H9 (cell line): ENCODE measurements around the gene C4orf17. TPM values are rescaled to one million over a fixed set of nuclear protein-coding genes. Genes with fewer than 3 reads are reported as not detected.

Experiments
- DNase-seq: peaks from one replicate; pipeline ENCODE4 v3.0.0-alpha.2; 2017
- H2AFZ ChIP-seq: one replicate; pipeline ENCODE4 v1.6.1; 2013; ENCODE audit warnings: mild to moderate bottlenecking, low read length, control low read depth, moderate library complexity
- H2AK5ac ChIP-seq: 2 replicates; pipeline ENCODE4 v1.6.1; 2013; ENCODE audit warnings: low read length, control low read depth, mixed read lengths; ENCODE audit not compliant: insufficient read length
- H2BK120ac ChIP-seq: one replicate; pipeline ENCODE4 v1.6.1; 2013; ENCODE audit warnings: low read depth, mild to moderate bottlenecking, low read length, control low read depth, inconsistent platforms; ENCODE audit not compliant: poor library complexity, severe bottlenecking
- H2BK12ac ChIP-seq: 2 replicates; pipeline ENCODE4 v1.6.1; 2013; ENCODE audit warnings: low read length, control low read depth, mixed read lengths, low read depth; ENCODE audit not compliant: insufficient read length
- H2BK15ac ChIP-seq: 2 replicates; pipeline ENCODE4 v1.6.1; 2013; ENCODE audit warnings: low read depth, low read length, control low read depth
- H2BK20ac ChIP-seq: one replicate; pipeline ENCODE4 v1.6.1; 2013; ENCODE audit warnings: low read depth, mild to moderate bottlenecking, low read length, control low read depth, inconsistent platforms; ENCODE audit not compliant: poor library complexity, severe bottlenecking
- H2BK5ac ChIP-seq: 2 replicates; pipeline ENCODE4 v1.6.1; 2013; ENCODE audit warnings: low read length, control low read depth, mixed read lengths; ENCODE audit not compliant: insufficient read length
- H3K14ac ChIP-seq: 2 replicates; pipeline ENCODE4 v1.6.1; 2013; ENCODE audit warnings: low read length, control low read depth; ENCODE audit not compliant: insufficient read depth
- H3K18ac ChIP-seq: 2 replicates; pipeline ENCODE4 v1.6.1; 2013; ENCODE audit warnings: low read depth, mild to moderate bottlenecking, mixed read lengths, low read length, control low read depth; ENCODE audit not compliant: insufficient read length
- H3K23ac ChIP-seq: 2 replicates; pipeline ENCODE4 v1.6.1; 2013; ENCODE audit warnings: low read length, control low read depth, mixed read lengths, low read depth; ENCODE audit not compliant: insufficient read length
- H3K23me2 ChIP-seq: 2 replicates; pipeline ENCODE4 v1.6.1; 2013; ENCODE audit warnings: low read depth, mild to moderate bottlenecking, mixed read lengths, low read length, control low read depth; ENCODE audit not compliant: insufficient read length, poor library complexity, severe bottlenecking
- H3K27ac ChIP-seq: 2 replicates; pipeline ENCODE4 v1.5.1; 2013; ENCODE audit warnings: low read length, control low read depth, mixed read lengths, low read depth; ENCODE audit not compliant: insufficient read length
- H3K27me3 ChIP-seq: 2 replicates; pipeline ENCODE4 v1.6.1; 2013; ENCODE audit warnings: low read length, control low read depth, inconsistent platforms; ENCODE audit not compliant: insufficient read depth
- H3K4ac ChIP-seq: 2 replicates; pipeline ENCODE4 v1.6.1; 2013; ENCODE audit warnings: low read depth, mild to moderate bottlenecking, control low read depth, inconsistent platforms, low read length, moderate library complexity
- H3K4me1 ChIP-seq: 2 replicates; pipeline ENCODE4 v1.6.1; 2013; ENCODE audit warnings: low read length, control low read depth, inconsistent platforms; ENCODE audit not compliant: insufficient read depth
- H3K4me2 ChIP-seq: 2 replicates; pipeline ENCODE4 v1.6.1; 2013; ENCODE audit warnings: low read length, control low read depth, mixed read lengths; ENCODE audit not compliant: insufficient read length, insufficient read depth
- H3K56ac ChIP-seq: 2 replicates; pipeline ENCODE4 v1.6.1; 2013; ENCODE audit warnings: low read depth, mild to moderate bottlenecking, mixed read lengths, low read length, control low read depth; ENCODE audit not compliant: insufficient read length
- H3K79me1 ChIP-seq: 2 replicates; pipeline ENCODE4 v1.6.1; 2013; ENCODE audit warnings: low read depth, mild to moderate bottlenecking, moderate library complexity, low read length, control low read depth, inconsistent platforms; ENCODE audit not compliant: insufficient read depth, poor library complexity, severe bottlenecking
- H3K79me2 ChIP-seq: 2 replicates; pipeline ENCODE4 v1.6.1; 2013; ENCODE audit warnings: low read length, control low read depth, inconsistent platforms; ENCODE audit not compliant: insufficient read depth
- H3K9ac ChIP-seq: 2 replicates; pipeline ENCODE4 v1.6.1; 2013; ENCODE audit warnings: low read length, control low read depth, mixed read lengths; ENCODE audit not compliant: insufficient read length; ENCODE audit errors: extremely low read depth
- H3K9me3 ChIP-seq: one replicate; pipeline ENCODE4 v1.6.1; 2013; ENCODE audit warnings: low read depth, low read length, inconsistent platforms; ENCODE audit not compliant: control insufficient read depth
- H3T11ph ChIP-seq: one replicate; pipeline ENCODE4 v1.6.1; 2013; ENCODE audit warnings: mild to moderate bottlenecking, low read length, control low read depth, inconsistent platforms
- H4K20me1 ChIP-seq: one replicate; pipeline ENCODE4 v1.6.1; 2013; ENCODE audit not compliant: control insufficient read depth, insufficient read length, insufficient read depth
- H4K5ac ChIP-seq: 2 replicates; pipeline ENCODE4 v1.6.1; 2013; ENCODE audit warnings: low read depth, mild to moderate bottlenecking, mixed read lengths, low read length, control low read depth; ENCODE audit not compliant: insufficient read length
- H4K8ac ChIP-seq: replicated peaks from 2 replicates; pipeline ENCODE4 v1.6.1; 2013; ENCODE audit warnings: low read length, control low read depth, mixed read lengths, low read depth; ENCODE audit not compliant: insufficient read length
- H4K91ac ChIP-seq: 2 replicates; pipeline ENCODE4 v1.6.1; 2013; ENCODE audit warnings: low read depth, mild to moderate bottlenecking, moderate library complexity, mixed read lengths, low read length, control low read depth; ENCODE audit not compliant: insufficient read length
- H3K27ac Mint-ChIP-seq, 3 experiments: 2 replicates in 2 of 3; 3 replicates in 1 of 3; pipeline ENCODE4 v1.8.0; 2020 to 2021; ENCODE audit warnings: mixed read lengths in 3 of 3, mild to moderate bottlenecking in 1 of 3, moderate library complexity in 1 of 3
- H3K27me3 Mint-ChIP-seq: 2 replicates; pipeline ENCODE4 v1.8.0; 2021; ENCODE audit warnings: low read depth, mild to moderate bottlenecking, moderate library complexity, mixed read lengths
- H3K36me3 Mint-ChIP-seq, 3 experiments: 2 replicates in 2 of 3; 3 replicates in 1 of 3; pipeline ENCODE4 v1.8.0; 2020 to 2021; ENCODE audit warnings: low read depth in 3 of 3, mixed read lengths in 3 of 3; ENCODE audit not compliant: insufficient read depth in 1 of 3
- H3K4me1 Mint-ChIP-seq, 2 experiments: 2 replicates each; pipeline ENCODE4 v1.8.0; 2020; ENCODE audit warnings: mixed read lengths in 2 of 2
- H3K4me3 Mint-ChIP-seq, 2 experiments: 2 replicates in 1 of 2; 3 replicates in 1 of 2; pipeline ENCODE4 v1.8.0; 2020 to 2021; ENCODE audit warnings: mild to moderate bottlenecking in 2 of 2, mixed read lengths in 2 of 2, moderate library complexity in 1 of 2
- H3K9me3 Mint-ChIP-seq, 2 experiments: 2 replicates in 1 of 2; 3 replicates in 1 of 2; pipeline ENCODE4 v1.8.0; 2020; ENCODE audit warnings: mild to moderate bottlenecking in 2 of 2, mixed read lengths in 2 of 2, moderate library complexity in 1 of 2
- total RNA-seq: library from RNA; stranded (reverse); gene quantifications from 2 replicates; pipeline ENCODE4 v1.2.1, GENCODE V29; 2021
- TF ChIP-seq, protein P1 (sequence below): fragments of 200-600 bp; sonication (generic); conservative IDR thresholded peaks from 3 replicates; pipeline ENCODE4 v1.8.0; 2021; ENCODE audit warnings: antibody characterized with exemption, mild to moderate bottlenecking

The C4orf17 gene
- total RNA-seq, 1 experiment from 2014 or later, result not detected

DNA sequence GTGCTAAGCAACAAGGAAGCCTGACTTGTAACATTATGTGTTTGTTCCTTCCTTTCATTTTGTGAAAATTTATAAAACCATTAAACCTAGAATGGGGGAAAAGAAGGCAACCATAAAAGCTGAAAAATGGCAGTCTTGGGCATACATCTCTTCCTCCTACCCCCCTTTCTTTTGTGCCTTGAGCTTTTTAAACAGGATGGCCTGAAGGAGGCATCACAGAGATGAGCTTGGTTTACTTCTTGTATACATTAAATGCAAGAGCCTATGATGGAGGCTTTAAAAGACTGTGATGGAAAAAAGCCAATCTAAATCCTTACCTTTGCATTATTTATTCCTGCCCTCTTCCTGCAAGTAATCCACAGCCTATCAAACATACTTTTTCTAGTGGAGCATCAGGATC is 39.5 kb upstream of the C4orf17 start:
- Histone ChIP-seq H3K79me2 (no peaks in the 10 kb centered on the region), H3T11ph (no peak overlapping the region), H4K5ac (no peak overlapping the region), H3K9me3 (no peaks in the 10 kb centered on the region), H3K14ac (no peak overlapping the region), H3K79me1 (no peaks in the 10 kb centered on the region), H2BK15ac (no peak overlapping the region), H4K91ac (no peak overlapping the region), H3K4me2 (no peak overlapping the region), H3K27ac (no peak overlapping the region), H2AFZ (no peak overlapping the region), H3K9ac (no peak overlapping the region), H2BK120ac (no peak overlapping the region), H4K8ac (no peak overlapping the region), H2BK5ac (no peak overlapping the region), H3K27me3 (no peaks in the 10 kb centered on the region), H3K23me2 (no peaks in the 10 kb centered on the region), H4K20me1 (no peaks in the 10 kb centered on the region), H3K56ac (no peak overlapping the region), H2AK5ac (no peak overlapping the region), H2BK12ac (no peak overlapping the region), H3K4ac (no peak overlapping the region), H2BK20ac (no peak overlapping the region), H3K4me1 (no peaks in the 10 kb centered on the region), H3K18ac (no peak overlapping the region), H3K23ac (no peak overlapping the region)
- H3K9me3 Mint-ChIP-seq, result no peaks in the 10 kb centered on the region
- no peaks in the 10 kb centered on the region for H3K27me3 Mint-ChIP-seq
- no peak overlapping the region for H3K4me3 Mint-ChIP-seq
- TF ChIP-seq, protein P1, sequence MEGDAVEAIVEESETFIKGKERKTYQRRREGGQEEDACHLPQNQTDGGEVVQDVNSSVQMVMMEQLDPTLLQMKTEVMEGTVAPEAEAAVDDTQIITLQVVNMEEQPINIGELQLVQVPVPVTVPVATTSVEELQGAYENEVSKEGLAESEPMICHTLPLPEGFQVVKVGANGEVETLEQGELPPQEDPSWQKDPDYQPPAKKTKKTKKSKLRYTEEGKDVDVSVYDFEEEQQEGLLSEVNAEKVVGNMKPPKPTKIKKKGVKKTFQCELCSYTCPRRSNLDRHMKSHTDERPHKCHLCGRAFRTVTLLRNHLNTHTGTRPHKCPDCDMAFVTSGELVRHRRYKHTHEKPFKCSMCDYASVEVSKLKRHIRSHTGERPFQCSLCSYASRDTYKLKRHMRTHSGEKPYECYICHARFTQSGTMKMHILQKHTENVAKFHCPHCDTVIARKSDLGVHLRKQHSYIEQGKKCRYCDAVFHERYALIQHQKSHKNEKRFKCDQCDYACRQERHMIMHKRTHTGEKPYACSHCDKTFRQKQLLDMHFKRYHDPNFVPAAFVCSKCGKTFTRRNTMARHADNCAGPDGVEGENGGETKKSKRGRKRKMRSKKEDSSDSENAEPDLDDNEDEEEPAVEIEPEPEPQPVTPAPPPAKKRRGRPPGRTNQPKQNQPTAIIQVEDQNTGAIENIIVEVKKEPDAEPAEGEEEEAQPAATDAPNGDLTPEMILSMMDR, result peak; percentile 40; the same call in 2 of the 3 replicates
- DNase-seq, result no peak
- H3K36me3 Mint-ChIP-seq, result no peaks in the 10 kb centered on the region
- no peak overlapping the region for H3K27ac Mint-ChIP-seq
- H3K4me1 Mint-ChIP-seq, result no peaks in the 10 kb centered on the region
